22Rv1 (cell line): ENCODE data around the gene KRTAP12-3.
"Not testable (repeated sequence)": the region's sequence is repeated elsewhere in the genome, so short reads cannot be mapped to it uniquely, and the experiment has no call there.

Source experiments
- H3K27ac ChIP-seq: fragments of 450-650 bp; 2 replicates; pipeline ENCODE4 v1.5.1; 2017
- CTCF ChIP-seq: fragments of 450-650 bp; IDR thresholded peaks from 2 replicates; pipeline ENCODE4 v1.5.1; 2017; ENCODE audit warnings: mild to moderate bottlenecking
- ZFX ChIP-seq: fragments of 450-650 bp; IDR thresholded peaks from 2 replicates; pipeline ENCODE4 v1.6.1; 2017; ENCODE audit warnings: antibody characterized with exemption, borderline replicate concordance

The KRTAP12-3 gene

GRCh38 chr21:44686000-44686781 lies 28.5 kb downstream of the KRTAP12-3 start:
- TF ChIP-seq ZFX (no peak), CTCF (no peak)
- H3K27ac ChIP-seq, result no peak overlapping the region

GRCh38 chr21:44686843-44687561 lies 29.3 kb downstream of the KRTAP12-3 start:
- TF ChIP-seq ZFX (no peak), CTCF (no peak)
- no peak overlapping the region for H3K27ac ChIP-seq

GRCh38 chr21:44687671-44688070 lies 29.9 kb downstream of the KRTAP12-3 start:
- H3K27ac ChIP-seq, result no peak overlapping the region
- TF ChIP-seq CTCF (no peak), ZFX (no peak)

GRCh38 chr21:44689740-44690139 lies 32.0 kb downstream of the KRTAP12-3 start:
- not testable (repeated sequence) for H3K27ac ChIP-seq

GRCh38 chr21:44691686-44692085 lies 34.0 kb downstream of the KRTAP12-3 start:
- TF ChIP-seq ZFX, result no peak
- no peak for TF ChIP-seq CTCF
- H3K27ac ChIP-seq, result no peak overlapping the region

- TF ChIP-seq CTCF, result no peak
- TF ChIP-seq ZFX, result no peak
- H3K27ac ChIP-seq, result no peak overlapping the region
These were observed 35.2 kb downstream of the KRTAP12-3 start for GRCh38 chr21:44692798-44693512.

- no peak for TF ChIP-seq ZFX
- no peak for TF ChIP-seq CTCF
- no peak overlapping the region for H3K27ac ChIP-seq
These were observed 37.0 kb downstream of the KRTAP12-3 start for GRCh38 chr21:44694776-44695175.
